ENCODE measurements around the gene C1orf35.
A peak's percentile ranks its signal among the peaks of the same experiment; 100 is the strongest.

The C1orf35 gene

GRCh38 chr1:228070851-228071250 is 32.3 kb downstream of the C1orf35 start:
- DNase-seq (ENCODE audit: low read depth, low spot score) = no peak
- no peak overlapping the region for H3K4me3 ChIP-seq (ENCODE audit: low read length)

GRCh38 chr1:228070173-228070572 is 33.0 kb downstream of the C1orf35 start:
- H3K4me3 ChIP-seq (ENCODE audit: low read length) = no peak overlapping the region
- DNase-seq (ENCODE audit: low read depth, low spot score) = no peak

GRCh38 chr1:228068359-228068758 is 34.8 kb downstream of the C1orf35 start:
- no peak overlapping the region for H3K4me3 ChIP-seq (ENCODE audit: low read length)
- no peak for DNase-seq (ENCODE audit: low read depth, low spot score)

- no peak for DNase-seq (ENCODE audit: low read depth, low spot score)
- H3K4me3 ChIP-seq (ENCODE audit: low read length) = no peak overlapping the region
Observed at GRCh38 chr1:228066891-228067654, 36.1 kb downstream of the C1orf35 start.

- no peak overlapping the region for H3K4me3 ChIP-seq (ENCODE audit: low read length)
- DNase-seq (ENCODE audit: low read depth, low spot score) = no peak
Observed at GRCh38 chr1:228066416-228066815, 36.7 kb downstream of the C1orf35 start.

GRCh38 chr1:228065543-228066347 is 37.4 kb downstream of the C1orf35 start:
- H3K4me3 ChIP-seq (ENCODE audit: low read length) = no peak overlapping the region
- DNase-seq (ENCODE audit: low read depth, low spot score) = no peak

GRCh38 chr1:228064741-228065542 is 38.2 kb downstream of the C1orf35 start:
- DNase-seq (ENCODE audit: low read depth, low spot score) = no peak
- H3K4me3 ChIP-seq (ENCODE audit: low read length) = no peak overlapping the region

- DNase-seq (ENCODE audit: low read depth, low spot score) = no peak
Observed at GRCh38 chr1:228064296-228064695, 38.8 kb downstream of the C1orf35 start.

GRCh38 chr1:228063251-228064191 is 39.6 kb downstream of the C1orf35 start:
- H3K4me3 ChIP-seq (ENCODE audit: low read length) = no peak overlapping the region
- DNase-seq (ENCODE audit: low read depth, low spot score) = no peak

More at GRCh38 chr1:228064296-228064695, 38.8 kb downstream of the C1orf35 start:
- no peak overlapping the region for H3K4me3 ChIP-seq (ENCODE audit: low read length)

GRCh38 chr1:228062812-228063211 is 40.3 kb downstream of the C1orf35 start:
- H3K4me3 ChIP-seq (ENCODE audit: low read length) = no peak overlapping the region
- no peak for DNase-seq (ENCODE audit: low read depth, low spot score)

- no peak overlapping the region for H3K4me3 ChIP-seq (ENCODE audit: low read length)
- no peak for DNase-seq (ENCODE audit: low read depth, low spot score)
Observed at GRCh38 chr1:228062085-228062791, 40.9 kb downstream of the C1orf35 start.

GRCh38 chr1:228061411-228062084 is 41.6 kb downstream of the C1orf35 start:
- H3K4me3 ChIP-seq (ENCODE audit: low read length) = no peak overlapping the region
- DNase-seq (ENCODE audit: low read depth, low spot score) = no peak

- H3K4me3 ChIP-seq (ENCODE audit: low read length) = no peak overlapping the region
- DNase-seq (ENCODE audit: low read depth, low spot score) = no peak
Observed at GRCh38 chr1:228060458-228061190, 42.5 kb downstream of the C1orf35 start.

GRCh38 chr1:228059634-228060457 is 43.3 kb downstream of the C1orf35 start:
- no peak overlapping the region for H3K4me3 ChIP-seq (ENCODE audit: low read length)
- peak; percentile 28 for DNase-seq (ENCODE audit: low read depth, low spot score)

GRCh38 chr1:228058949-228059633 is 44.0 kb downstream of the C1orf35 start:
- H3K4me3 ChIP-seq (ENCODE audit: low read length) = no peak overlapping the region
- no peak for DNase-seq (ENCODE audit: low read depth, low spot score)
